ENCODE results near the gene DLL1.

The DLL1 gene

DNA sequence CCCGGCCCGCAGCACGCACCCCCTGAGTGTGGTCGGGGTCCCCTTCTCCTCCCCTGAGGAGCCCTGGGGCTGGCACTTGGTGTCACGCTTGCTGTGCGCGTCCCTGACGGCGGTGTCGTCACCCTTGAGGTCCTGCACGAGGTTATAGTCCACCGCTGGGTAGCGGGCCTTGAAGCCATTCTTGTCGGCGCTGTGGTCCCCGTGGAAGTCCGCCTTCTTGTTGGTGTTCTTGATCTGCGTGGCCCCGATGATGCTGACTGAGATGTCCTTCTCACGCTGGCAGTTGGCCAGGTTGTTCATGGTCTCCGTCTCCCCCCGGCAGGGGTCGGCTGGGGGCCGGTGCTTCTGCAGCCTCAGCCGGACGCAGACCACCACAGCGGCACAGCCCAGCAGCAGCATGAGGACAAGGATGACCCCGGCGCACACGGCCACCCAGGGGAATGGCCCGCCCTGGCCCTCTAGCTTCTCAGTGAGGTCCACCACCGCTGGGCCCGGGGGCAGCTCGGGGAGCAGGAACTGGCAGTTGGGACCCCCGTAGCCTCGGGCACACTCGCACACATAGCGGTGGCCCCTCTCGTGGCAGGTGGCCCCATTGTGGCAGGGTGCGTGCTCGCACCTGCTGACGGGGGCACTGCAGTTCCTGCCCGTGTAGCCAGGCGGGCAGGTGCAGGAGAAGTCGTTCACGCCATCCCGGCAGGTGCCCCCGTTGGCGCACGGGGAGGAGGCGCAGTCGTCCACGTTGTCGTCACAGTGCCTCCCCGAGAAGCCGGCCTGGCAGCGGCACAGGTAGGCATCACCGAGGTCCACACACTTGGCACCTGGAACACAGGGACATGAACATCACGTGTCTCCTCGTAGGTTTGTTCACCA, 7.4 kb downstream of the DLL1 start:
- no peak for DNase-seq (ENCODE audit: low read depth)

- DNase-seq (ENCODE audit: low read depth) = no peak
Measured at GRCh38 chr6:170282512-170283158, 8.2 kb downstream of the DLL1 start.

DNA sequence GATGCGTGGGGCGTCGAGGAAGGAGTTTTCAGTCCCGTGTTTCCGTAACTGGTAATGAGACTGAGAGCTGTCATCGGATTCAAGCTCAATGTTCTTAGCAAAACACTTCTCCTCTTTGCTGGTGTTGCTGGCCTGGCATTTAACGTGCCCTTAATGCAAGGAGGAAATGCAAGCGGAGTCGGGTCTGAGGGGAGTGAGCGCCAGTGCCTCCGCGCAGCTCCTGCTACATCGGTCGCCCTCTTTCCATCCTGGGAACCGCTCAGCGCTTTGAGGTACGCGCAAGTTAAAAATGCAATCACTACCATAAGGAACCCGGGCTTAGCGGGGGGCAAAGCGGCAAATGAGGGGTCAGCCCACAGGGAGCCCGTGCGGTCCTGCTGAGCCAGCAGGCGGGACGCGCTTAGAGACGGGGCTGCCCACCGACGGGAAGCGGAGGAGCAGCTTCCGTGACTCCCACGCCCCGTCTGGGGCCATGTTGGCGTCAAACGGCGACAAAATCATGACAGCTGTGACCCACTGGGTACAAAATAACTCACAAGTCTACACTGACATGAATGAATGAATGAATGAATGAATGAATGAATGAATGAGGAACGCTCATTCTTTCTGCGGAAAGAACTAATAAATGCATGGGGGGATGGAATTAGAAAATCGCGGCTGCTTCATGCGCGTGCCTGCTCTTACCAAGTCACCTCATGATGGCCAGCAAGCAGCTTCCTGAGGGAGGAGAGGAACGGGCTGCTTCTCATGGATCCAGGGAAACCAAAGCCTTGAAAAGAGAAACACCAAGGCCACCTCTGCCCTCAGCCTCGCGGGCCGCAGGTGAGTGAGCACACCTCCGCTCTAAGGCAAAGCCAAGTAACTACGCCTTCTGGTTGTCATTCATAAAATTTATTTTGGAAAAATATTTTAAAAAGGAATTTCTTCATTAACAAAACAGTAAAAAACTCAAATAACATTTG, 9.3 kb downstream of the DLL1 start:
- DNase-seq (ENCODE audit: low read depth) = no peak

- DNase-seq (ENCODE audit: low read depth) = no peak
Measured at GRCh38 chr6:170280689-170281045, 10.2 kb downstream of the DLL1 start.

DNA sequence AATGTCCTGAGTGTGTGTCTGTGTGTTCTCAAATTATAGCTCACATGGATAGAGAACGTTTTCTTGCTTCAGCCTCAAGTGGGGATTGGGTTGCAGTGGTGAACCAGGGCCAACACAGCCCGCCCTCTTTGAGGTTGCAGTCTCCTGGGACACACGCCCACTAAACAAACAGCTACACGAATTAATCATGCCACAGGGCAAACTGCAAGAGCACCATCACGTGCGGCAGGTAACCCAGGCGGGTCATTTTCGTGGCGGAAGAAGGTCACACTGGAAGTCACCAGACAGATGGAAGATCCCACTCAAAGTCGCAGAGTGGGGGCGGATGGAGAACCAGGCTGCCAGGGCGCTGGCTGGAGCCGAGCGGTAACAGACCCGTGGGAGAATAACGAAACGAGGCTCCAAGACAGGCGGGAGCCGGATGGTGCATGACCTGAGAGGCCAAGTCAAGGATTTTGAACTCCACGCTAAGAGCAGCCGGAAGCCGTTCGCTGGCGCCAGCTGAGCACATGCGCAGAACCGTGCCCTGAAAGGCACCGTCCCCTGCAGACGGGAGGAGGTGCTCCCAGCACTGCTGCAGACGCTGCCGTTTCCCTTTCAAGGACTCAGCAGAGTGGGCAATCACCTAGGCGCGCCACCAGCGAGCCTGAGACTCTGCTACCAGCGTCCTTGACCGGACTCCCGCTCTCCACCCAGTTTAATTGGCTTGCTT, 10.7 kb downstream of the DLL1 start:
- no peak for DNase-seq (ENCODE audit: low read depth)

GRCh38 chr6:170279426-170279825, 11.5 kb downstream of the DLL1 start:
- no peak for DNase-seq (ENCODE audit: low read depth)

DNA sequence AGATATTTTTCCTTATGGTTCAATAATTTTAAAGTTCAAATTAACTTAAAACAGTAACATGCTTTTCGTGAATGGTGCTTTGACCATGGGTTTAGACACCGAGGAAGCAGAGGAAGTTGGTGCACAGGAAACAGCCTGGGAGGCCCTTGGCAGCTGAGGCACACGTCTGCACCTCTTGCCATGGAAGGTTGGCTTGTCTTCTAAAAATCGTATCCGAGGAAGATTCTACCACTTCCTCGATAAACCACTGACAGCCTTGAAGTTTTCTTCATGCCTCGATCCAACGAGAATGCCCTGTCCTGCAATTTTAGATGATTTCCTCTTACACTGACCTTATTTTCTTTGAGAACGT, 12.2 kb downstream of the DLL1 start:
- DNase-seq (ENCODE audit: low read depth) = no peak

DNA sequence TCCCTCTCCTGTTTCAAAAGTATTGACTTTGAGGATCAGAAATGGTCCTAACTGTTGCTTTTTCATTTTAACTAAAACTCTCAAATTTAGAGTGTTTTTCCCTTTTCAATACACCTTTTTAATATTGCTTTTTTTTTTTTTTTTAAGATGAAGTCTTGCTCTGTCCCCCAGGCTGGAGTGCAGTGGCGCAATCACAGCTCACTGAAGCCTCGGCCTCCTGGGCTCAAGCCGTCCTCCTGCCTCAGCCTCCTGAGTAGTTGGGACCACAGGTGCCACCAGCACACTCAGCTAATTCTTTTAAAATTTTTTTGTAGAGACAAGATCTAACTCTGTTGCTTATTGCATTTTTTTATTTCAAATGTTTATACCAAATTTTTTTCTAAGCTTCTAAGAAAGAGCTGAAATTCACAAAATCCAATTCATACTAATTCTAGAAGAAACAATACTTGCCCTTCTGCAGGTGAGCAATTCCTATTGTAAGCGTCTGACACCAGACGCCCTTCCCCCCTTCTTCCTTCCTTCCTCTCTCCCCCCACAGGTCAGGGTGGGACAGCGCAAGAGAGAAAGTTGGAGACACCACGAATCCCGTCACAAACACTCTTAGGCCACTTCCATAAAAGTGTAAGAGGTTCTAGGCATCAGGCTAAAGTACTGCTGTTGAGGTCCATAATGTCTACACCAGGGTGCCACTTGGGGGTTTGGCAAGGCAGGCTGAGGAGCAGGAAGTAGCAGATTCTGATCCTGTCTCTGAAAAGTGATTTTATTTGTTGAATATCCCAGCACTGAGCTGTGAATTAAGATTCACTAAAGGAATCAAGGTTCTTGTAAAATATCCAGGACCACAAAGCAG, 12.8 kb downstream of the DLL1 start:
- DNase-seq (ENCODE audit: low read depth) = no peak

GRCh38 chr6:170276369-170277057, 14.4 kb downstream of the DLL1 start:
- DNase-seq (ENCODE audit: low read depth) = peak; percentile 25

DNA sequence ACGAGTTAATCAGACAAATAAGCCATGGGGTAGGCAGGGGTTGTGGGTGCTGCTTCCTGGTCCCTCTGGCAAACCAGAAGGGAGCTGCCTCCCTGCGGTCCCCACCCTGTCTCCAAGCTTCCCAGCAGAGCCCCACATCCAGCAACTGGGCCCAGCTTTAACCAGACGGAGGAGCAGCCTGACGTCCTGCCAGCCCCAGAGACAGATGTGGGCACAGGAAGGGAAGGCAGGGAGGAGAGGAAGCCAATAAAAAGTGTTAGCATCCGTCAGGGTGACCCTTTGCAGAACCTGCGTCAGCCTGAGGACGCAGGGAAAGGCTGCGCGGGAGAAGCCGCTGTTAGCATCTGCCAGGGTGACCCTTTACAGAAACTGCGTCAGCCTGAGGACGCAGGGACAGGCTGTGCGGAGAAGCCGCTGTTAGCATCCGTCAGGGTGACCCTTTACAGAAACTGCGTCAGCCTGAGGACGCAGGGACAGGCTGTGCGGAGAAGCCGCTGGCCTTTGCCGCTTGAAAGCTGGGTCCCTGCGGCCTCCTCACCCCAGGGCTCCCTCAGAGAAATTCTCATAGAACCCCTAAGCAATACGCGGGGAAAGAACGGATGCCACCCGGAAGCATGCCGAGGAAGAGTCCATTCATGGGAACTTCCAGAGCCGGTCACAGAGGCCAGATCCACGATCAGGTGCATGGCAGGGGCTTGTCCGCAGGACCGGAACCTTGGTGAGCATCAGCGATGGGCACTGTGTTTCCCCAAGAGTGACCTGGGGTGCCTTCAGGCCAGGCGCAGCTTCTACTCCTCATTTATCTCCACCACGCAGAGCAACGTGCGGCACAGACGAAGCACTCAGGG, 15.9 kb downstream of the DLL1 start:
- DNase-seq (ENCODE audit: low read depth) = no peak

GRCh38 chr6:170273681-170274080, 17.2 kb downstream of the DLL1 start:
- no peak for DNase-seq (ENCODE audit: low read depth)

GRCh38 chr6:170273191-170273590, 17.7 kb downstream of the DLL1 start:
- DNase-seq (ENCODE audit: low read depth) = no peak

DNA sequence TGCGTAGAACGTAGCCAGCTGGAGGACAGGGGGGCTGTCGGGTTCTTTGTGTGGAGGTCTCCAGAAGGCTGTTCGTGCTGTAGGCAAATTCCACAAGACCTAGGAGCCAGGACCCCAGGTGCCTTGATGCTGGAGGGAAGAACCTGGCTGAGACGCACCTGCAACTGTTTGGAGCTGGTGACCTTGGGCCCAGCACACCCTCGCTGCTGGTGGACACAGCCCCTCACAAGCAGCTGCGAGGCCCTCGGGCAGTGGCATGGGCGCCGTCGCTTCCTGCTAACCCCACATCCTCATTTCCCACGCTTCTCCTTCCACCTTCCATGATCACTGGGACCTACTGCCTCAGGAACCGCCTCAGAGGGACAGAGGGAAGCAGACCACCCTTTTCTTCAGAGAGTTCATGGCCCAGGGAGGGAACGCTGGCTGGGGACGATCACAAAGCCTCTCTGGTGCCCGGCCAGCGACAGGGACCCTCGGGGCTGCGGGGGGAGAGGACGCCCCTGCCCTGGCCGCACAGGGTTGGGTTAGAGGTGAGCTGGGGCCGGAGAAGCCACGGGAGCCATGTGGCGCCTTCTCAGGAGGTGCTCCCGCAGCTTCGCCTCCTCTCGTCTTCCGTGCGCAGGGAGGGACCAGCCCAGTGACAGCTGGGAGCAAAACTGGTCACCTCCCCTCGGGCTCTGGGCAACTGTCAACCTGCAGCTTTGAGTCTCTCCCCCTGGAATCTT, 18.4 kb downstream of the DLL1 start:
- no peak for DNase-seq (ENCODE audit: low read depth)

DNA sequence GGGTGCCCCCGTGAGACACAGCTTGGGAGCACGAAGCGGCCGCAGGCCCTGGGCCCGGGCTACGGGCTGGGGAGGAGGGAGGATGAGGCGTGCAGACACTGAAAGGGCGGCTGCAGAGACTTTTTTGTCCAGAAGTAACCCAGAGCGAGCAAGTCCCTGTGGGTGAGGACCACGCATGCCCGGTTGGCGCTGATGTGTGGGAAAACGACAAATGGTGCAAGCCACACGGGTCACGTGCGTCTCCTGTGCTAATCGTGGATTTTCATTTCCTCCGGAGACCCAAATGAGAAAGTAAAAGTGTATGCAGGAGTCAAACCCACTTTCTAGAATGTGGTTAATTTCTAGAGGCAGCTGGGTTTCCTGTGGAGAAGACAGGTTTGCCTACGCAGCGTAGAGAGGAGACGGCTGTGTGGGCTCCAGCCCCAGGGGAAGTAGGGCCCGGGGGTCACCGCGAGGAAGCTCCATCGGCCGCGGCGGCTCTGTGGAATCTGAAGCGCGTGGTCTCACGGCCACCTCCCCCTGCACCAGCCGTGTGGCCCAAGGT, 19.0 kb downstream of the DLL1 start:
- no peak for DNase-seq (ENCODE audit: low read depth)

DNA sequence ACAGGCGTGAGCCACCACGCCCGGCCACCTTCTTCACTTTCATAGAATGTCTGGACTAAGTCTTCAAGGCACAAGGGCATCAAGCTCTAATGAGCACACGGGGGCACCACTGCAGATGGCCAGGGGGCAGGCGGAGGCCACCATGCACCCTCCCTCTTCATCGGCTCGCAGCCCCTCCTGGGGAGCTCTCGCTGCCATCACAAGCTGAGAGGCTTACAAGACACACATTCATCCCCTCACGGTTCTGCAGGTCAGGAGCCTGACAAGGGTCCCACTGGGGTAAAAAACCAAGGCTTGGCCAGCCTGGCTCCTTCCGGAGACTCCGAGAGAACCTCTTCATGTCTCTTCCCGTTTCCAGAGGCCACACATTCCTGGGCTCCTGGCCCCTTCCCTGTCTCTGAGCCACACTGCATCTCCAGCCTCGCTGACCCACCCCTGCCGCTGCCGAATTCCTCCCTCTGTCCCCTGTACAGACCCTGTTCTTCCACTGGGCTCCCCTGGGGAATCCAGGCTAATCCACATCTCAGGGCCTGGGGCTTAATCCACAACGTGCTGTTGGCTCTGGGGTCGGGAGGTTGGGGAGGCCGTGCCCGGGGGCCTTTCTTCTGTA, 19.8 kb downstream of the DLL1 start:
- no peak for DNase-seq (ENCODE audit: low read depth)

DNA sequence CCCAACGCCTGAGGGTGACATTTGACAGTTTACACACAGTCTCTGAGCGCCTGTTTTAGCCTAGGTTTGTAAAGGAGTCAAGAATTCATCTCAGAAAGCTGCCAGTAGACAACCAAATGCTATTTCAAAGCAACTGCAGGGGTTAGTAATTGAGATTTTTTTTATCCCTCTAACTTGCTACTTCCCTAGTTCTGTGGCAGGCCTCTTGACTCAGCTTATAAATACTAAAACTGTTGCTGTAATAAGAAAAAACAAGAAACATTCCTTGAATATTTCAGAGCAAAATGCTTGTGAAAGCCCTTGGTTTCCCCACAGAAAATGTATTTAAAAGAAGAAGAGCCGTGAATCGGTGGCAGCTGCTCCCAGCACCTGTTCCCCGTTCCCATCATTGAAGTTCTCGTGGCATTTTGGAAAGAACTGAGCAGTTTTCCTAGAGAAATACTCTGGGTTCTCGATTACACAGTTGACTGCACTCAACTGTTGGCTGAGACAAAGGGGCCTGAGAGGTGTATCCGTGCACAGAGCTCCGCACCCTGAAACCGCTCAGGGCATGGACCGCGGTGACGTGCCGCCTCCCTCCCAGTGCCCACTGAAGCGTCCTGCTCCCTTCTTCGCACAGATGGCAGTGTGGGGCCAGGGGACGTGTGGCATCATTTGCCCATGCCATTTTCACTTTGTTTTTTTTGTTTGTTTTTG, 20.9 kb downstream of the DLL1 start:
- no peak for DNase-seq (ENCODE audit: low read depth)

DNA sequence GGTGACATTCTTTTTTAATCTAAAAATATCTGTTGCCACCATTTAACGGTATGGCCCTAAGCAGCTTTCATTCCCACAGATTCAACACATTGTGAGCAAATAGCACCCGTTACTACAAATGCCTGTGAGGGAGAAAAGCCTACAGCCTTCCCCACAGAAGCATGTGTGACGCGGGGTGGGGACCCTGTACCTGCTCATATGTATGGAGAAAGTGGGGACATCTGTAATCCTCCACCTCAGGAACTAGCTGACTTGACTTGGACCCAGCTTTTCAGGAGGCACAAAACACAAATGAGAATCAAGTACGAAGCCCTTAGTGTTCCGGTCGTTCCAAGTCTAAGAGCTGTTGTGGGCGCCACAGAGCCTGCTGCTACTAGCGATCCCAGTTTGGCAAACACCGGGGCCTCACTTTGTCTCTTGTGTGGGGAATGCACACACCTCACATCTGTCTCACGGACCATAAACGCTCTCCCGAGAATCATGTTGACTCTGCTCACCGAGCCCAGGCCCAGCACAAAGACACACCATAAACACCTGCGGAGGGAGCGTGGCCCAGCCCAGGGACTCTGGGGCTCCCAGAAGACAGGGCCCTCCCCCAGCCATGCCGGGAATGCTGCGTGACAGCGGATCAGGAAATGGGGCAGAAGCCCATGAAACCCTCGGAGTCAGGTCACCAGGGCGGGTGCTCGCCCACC, 21.6 kb downstream of the DLL1 start:
- no peak for DNase-seq (ENCODE audit: low read depth)

Measured in stromal cell of bone marrow (primary cell).